LNCaP clone FGC (cell line): ENCODE measurements around the gene CFHR4.
"Not testable (repeated sequence)": the region's sequence is repeated elsewhere in the genome, so short reads cannot be mapped to it uniquely, and the experiment has no call there.

Experiments used
- DNase-seq: peaks from one replicate; pipeline ENCODE4 v3.0.0-alpha.2; 2011; ENCODE audit warnings: low read depth
- H3K4me3 ChIP-seq: 2 replicates; pipeline ENCODE4 v1.5.1; 2011; ENCODE audit warnings: mild to moderate bottlenecking, low read depth, low read length, control low read depth
- TF ChIP-seq, protein P1 (sequence below): IDR thresholded peaks from 2 replicates; pipeline ENCODE4 v1.5.1; 2012; ENCODE audit warnings: mild to moderate bottlenecking; ENCODE audit not compliant: control insufficient read depth, insufficient read depth; ENCODE audit errors: extremely low read depth

Gene CFHR4

DNA sequence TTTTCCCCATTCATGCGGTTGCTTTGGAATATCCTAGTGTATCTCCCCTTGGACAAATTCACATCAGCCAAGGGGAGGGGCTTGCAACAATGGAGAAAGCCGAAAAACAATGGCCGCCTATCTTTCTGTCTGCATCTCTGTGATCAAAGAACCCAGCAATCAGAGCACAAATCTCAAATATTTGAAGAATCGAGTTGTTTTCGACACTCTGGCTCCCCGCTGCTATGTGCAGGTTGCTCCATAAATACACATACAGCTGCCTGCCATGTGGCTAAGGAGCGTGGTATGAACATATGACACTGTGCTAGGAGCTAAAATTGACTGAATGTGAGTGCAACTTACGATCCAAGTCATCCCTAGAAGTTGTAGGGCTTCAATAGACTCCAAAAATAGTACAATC, 8.5 kb downstream of the CFHR4 start:
- no peak for DNase-seq
- H3K4me3 ChIP-seq: no peak overlapping the region
- TF ChIP-seq, protein P1, sequence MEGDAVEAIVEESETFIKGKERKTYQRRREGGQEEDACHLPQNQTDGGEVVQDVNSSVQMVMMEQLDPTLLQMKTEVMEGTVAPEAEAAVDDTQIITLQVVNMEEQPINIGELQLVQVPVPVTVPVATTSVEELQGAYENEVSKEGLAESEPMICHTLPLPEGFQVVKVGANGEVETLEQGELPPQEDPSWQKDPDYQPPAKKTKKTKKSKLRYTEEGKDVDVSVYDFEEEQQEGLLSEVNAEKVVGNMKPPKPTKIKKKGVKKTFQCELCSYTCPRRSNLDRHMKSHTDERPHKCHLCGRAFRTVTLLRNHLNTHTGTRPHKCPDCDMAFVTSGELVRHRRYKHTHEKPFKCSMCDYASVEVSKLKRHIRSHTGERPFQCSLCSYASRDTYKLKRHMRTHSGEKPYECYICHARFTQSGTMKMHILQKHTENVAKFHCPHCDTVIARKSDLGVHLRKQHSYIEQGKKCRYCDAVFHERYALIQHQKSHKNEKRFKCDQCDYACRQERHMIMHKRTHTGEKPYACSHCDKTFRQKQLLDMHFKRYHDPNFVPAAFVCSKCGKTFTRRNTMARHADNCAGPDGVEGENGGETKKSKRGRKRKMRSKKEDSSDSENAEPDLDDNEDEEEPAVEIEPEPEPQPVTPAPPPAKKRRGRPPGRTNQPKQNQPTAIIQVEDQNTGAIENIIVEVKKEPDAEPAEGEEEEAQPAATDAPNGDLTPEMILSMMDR: no peak

DNA sequence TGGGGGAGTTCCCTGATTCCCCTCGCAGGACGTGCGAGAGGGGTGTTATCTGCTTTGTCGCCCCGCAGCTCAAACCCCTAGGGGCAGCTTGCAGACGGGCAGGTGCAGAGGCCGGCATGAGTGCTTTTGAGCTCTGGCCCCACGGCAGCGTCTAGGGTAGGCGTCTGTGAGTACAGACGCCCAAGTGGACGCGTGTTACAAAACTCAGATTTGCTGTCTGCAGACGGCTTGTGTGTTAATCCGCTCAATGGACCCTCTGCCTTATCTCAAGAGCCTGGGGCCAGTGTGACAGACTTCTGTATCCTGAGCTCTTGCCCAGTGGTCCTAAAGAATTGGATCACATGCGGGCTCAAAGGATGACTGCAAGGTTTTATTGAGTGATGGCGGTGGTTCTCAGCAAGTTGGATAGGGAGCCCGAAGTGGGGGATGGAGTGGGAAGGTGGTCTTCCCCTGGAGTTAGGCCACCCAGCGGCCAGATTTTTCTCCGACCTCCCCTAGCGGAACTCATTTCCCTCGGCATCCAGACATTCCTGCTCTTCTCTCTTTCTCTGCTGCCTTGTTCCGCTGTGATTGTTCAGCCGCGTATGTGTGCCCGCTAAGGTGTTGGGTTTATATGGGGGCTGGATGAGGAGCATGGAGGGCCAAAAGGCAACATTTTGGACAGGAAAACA, 9.4 kb downstream of the CFHR4 start:
- no peak for DNase-seq
- TF ChIP-seq, protein P1: no peak
- H3K4me3 ChIP-seq: no peak overlapping the region

DNA sequence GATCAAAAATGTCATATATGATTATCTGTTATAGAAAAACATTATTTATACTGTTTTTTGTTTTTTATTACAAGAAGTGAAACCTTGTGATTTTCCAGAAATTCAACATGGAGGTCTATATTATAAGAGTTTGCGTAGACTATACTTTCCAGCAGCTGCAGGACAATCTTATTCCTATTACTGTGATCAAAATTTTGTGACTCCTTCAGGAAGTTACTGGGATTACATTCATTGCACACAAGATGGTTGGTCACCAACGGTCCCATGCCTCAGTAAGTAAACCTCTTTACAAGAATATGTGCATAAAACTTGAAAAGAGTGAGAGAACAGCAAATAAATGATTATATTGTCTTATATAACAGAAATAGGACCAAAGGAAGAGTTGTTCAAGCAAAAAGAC, 14.5 kb downstream of the CFHR4 start:
- TF ChIP-seq, protein P1: no peak
- DNase-seq: no peak
- H3K4me3 ChIP-seq: no peak overlapping the region

DNA sequence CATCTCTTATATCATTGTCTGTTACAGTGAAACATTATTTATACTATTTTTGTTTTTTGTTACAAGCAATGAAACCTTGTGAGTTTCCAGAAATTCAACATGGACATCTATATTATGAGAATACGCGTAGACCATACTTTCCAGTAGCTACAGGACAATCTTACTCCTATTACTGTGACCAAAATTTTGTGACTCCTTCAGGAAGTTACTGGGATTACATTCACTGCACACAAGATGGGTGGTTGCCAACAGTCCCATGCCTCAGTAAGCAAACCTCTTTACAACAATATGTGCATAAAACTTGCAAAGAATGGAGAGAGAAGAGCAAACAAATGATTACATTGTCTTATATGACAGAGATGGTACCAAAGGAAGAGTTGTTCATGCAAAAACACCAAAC, 22.4 kb downstream of the CFHR4 start:
- TF ChIP-seq, protein P1: no peak
- DNase-seq: peak; percentile 49

DNA sequence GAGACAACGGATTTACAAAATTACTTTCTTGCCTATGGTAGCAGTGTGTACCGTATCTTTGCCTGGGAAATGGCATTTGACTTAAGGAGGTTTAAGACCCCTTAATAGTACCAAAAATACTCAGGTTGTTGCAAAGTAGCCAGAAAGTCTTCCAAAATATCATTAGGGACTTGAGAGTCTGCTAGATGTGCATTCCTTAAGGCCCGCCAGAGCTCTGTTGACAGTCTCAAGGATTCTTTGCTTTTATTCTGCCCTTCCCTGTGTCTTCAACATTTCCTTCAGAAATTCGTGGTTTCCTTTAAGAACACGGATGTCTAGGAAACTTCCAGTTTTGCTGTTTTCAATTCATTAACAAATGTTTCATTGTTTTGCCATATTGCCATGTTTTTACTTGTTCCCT, 24.4 kb downstream of the CFHR4 start:
- not testable (repeated sequence) for DNase-seq, H3K4me3 ChIP-seq

More for the DNA sequence above, 22.4 kb downstream of the CFHR4 start:
- no peak overlapping the region for H3K4me3 ChIP-seq

DNA sequence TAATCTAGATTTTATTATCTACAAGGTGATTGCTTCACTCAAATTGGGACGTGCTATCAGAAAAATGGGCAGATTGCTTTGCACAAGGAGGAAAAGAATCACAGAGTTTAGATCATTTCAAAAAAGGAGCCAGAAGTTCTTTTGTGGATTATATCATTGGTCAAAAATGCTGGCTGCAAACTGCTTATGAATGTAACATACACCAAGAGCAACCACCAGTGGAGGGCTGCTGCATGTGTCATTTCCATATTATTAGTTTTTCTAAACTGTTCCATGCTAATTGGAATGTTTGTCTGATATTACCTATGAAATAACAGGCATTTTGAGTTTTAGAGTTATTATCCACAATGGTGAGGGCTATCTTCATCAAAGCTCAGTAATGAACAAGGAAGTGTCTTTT, 39.0 kb downstream of the CFHR4 start:
- H3K4me3 ChIP-seq, DNase-seq: not testable (repeated sequence)

DNA sequence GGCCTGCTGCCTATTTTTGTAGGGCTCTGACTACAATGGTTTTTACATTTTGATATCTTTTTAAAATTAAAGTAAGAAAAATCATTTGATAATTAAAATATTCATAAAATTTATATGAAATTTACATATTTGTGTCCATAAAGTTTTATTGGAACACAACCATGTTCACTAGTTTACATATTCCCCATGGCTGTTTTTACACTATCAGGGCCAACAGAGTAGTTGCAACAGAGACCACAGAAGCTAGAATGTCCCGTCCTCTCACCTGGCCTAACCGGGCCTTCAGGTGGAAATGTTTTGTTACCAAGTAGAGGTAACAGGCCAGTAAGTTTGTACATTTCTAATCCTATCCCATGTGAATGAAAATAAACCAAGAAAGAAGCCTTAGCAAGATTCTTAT, 45.0 kb downstream of the CFHR4 start:
- DNase-seq: not testable (repeated sequence)

DNA sequence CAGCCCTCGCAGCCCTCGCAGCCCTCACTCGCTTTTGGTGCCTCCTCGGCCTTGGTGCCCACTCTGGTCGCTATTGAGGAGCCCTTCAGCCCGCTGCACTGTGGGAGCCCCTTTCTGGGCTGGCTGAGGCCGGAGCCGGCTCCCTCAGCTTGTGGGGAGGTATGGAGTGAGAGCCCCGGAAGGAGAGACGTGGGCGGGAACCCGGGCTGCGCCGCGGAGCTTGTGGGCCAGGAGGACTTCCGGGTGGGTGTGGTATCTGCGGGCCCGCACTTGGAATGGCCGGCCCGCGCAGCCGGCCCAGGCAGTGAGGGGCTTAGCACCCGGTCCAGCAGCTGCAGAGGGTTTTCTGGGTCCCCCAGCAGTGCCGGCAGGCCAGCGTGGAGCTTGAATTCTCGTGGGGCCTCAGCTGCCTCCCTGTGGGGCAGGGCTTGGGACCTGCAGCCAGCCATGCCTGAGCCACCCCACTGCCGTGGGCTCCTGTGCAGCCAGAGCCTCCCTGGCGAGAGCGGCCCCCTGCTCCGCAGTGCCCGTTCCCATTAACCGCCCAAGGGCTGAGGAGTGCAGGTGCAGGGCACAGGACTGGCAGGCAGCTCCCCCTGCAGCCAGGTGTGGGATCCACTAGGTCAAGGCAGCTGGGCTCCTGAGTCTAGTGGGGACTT, 45.8 kb downstream of the CFHR4 start:
- TF ChIP-seq, protein P1: peak; percentile 24; the same call in 1 of the 2 replicates
- DNase-seq: no peak
- H3K4me3 ChIP-seq: peak overlapping the region; percentile 1; the same call in 1 of the 2 replicates

More for the DNA sequence above, 45.0 kb downstream of the CFHR4 start:
- H3K4me3 ChIP-seq: not testable (repeated sequence)

DNA sequence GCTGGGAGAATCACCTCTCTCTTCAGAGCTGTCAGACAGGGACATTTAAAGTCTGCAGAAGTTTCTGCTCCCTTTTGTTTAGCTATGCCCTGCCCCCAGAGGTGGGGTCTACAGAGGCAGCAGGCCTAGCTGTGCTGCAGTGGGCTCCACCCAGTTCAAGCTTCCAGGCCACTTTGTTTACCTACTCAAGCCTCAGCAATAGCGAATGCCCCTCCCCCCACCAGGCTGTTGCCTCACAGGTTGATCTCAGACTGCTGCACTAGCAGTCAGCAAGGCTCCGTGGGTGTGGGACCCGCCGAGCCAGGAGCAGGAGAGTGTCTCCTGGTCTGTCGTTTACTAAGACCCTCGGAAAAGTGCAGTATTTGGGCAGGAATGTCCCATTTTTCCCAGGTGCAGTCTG, 53.6 kb downstream of the CFHR4 start:
- not testable (repeated sequence) for H3K4me3 ChIP-seq, DNase-seq

DNA sequence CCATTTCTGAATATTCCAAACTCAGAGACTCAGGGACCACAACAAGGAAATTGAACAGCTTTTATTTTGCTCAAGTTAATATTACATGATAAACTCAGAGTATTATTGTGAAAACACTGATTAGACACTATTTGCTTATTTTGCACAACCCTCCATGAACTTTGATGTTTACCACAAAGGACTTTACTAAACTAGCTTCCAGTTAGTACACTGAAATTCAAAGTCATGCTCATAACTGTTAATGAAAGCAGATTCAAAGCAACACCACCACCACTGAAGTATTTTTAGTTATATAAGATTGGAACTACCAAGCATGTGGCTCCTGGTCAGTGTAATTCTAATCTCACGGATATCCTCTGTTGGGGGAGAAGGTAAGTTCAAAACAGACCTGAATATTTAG, 55.7 kb downstream of the CFHR4 start, which contains the start of gene CFHR2:
CFHR2 (plus strand) TSS at position 171 of the 400 bp plus-strand sequence; CDS start at position 314, 143 bp downstream.
- DNase-seq, H3K4me3 ChIP-seq: not testable (repeated sequence)
